Fibroblast of the aortic adventitia (primary cell): ENCODE results near the gene MIGA1. TPM values are rescaled to one million over a fixed set of nuclear protein-coding genes. Genes with fewer than 3 reads are reported as not detected.
A peak's percentile ranks its signal among the peaks of the same experiment; 100 is the strongest.

ENCODE experiments used
- DNase-seq: peaks from one replicate; pipeline ENCODE4 v3.0.0-alpha.2; 2010; ENCODE audit warnings: low read depth
- H3K4me3 ChIP-seq: 2 replicates; pipeline ENCODE4 v1.5.1; 2011; ENCODE audit warnings: low read depth, mild to moderate bottlenecking, control low read depth, low read length, moderate library complexity
- CTCF ChIP-seq: IDR thresholded peaks from 2 replicates; pipeline ENCODE4 v1.5.1; 2011; ENCODE audit warnings: mild to moderate bottlenecking, low read length, control low read depth, inconsistent platforms; ENCODE audit not compliant: insufficient read depth
- total RNA-seq: library from RNA; depleted of rRNA; stranded (reverse); fragments of >200 nt; gene quantifications from 2 replicates; pipeline ENCODE4 v1.2.3, GENCODE V29; 2012; ENCODE audit warnings: low replicate concordance

Gene MIGA1
- total RNA-seq, 1 donor = 19.3 TPM

- no peak for TF ChIP-seq CTCF
- DNase-seq = no peak
- H3K4me3 ChIP-seq = no peak overlapping the region
Observed at GRCh38 chr1:77756052-77756754, 23.2 kb upstream of the MIGA1 start.

GRCh38 chr1:77757066-77757584 lies 22.3 kb upstream of the MIGA1 start:
- TF ChIP-seq CTCF = no peak
- DNase-seq = peak; percentile 6
- H3K4me3 ChIP-seq = no peak overlapping the region

GRCh38 chr1:77757603-77758002 lies 21.8 kb upstream of the MIGA1 start:
- TF ChIP-seq CTCF = no peak
- peak; percentile 84 for DNase-seq
- no peak overlapping the region for H3K4me3 ChIP-seq

GRCh38 chr1:77759071-77760028 lies 20.1 kb upstream of the MIGA1 start, which contains the start of gene USP33:
Gene USP33, minus strand, starts transcription at chr1:77759852. Its CDS starts 18,155 bp downstream, at chr1:77741697.
- H3K4me3 ChIP-seq = peak within 1 kb of the TSS; percentile 84
- DNase-seq = peak; percentile 59
- no peak for TF ChIP-seq CTCF

- no peak for TF ChIP-seq CTCF
- DNase-seq = peak; percentile 81
- no peak overlapping the region for H3K4me3 ChIP-seq
Observed at GRCh38 chr1:77762072-77762476, 17.4 kb upstream of the MIGA1 start.

DNA sequence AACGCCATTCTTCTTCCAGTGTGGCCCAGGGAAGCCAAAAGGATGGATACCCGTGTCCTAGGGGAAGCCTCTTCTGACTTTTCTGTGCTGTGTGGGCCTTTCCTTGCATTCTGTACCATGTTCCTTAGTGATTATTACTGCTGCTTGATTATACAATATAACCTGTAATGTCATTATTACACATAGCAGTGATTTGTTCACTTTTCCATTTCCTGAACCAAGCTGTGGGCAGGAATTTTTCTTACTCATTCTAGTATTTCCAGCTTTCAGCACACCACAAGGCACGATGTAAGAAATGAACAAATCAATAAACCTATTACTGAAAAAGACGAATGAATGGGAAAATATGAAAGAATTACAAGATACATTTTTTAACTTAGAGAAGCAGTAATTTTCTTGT lies 11.4 kb upstream of the MIGA1 start:
- no peak overlapping the region for H3K4me3 ChIP-seq
- TF ChIP-seq CTCF = no peak
- DNase-seq = no peak
